UCSD-AML1 (cell line): ENCODE results near the gene SLC44A5.

Experiments
- DNase-seq: peaks from one replicate; lab custom pipeline; 2025; ENCODE audit not compliant: unreplicated experiment; lab: John Stamatoyannopoulos, UW

SLC44A5 gene

DNA sequence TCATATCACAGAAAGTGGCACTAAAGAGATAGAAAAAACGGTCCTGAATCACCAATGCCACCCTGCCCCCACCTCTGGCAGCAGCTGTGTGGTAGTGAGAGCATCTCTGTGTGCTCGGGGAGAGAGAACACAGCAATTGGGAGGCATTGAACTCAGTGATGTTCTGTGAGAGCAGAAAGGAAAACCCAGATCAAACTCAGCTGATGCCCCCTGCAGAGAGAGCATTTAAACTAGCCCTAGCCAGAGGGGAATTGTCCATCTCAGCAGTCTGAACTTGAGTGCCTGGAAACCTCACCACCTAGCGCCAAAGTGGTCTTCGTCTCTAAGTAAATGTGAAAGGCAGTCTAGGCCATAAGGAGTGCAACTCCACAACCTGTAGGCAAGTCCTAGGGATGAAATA, 21.3 kb downstream of the SLC44A5 start:
- DNase-seq, result no peak

- DNase-seq, result no peak
Measured at GRCh38 chr1:75588779-75589475, 22.0 kb downstream of the SLC44A5 start.

- DNase-seq, result no peak
Measured at GRCh38 chr1:75587692-75588091, 23.2 kb downstream of the SLC44A5 start.

- DNase-seq, result no peak
Measured at GRCh38 chr1:75583282-75583681, 27.6 kb downstream of the SLC44A5 start.

GRCh38 chr1:75582725-75583261, 28.1 kb downstream of the SLC44A5 start:
- DNase-seq, result no peak

GRCh38 chr1:75579046-75579445, 31.9 kb downstream of the SLC44A5 start:
- no peak for DNase-seq

DNA sequence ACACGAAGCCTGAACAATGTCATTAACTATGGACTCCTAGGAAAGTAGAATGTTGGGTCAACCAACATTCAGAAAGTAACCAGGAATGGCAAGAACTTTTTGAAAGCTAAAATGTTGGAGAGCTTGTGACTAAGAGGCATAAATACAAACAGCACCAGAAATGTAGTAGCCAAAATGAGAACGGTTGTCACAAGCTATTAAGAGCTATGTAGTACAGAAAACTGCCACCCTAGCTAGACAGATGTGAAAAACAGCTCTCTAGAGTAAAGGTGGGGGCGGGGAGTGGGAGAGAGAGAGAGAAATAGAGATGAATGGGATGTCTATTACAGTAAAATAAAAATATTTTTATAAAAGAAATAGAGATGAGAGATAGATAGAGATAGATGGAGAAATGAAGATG, 35.1 kb downstream of the SLC44A5 start:
- no peak for DNase-seq

DNA sequence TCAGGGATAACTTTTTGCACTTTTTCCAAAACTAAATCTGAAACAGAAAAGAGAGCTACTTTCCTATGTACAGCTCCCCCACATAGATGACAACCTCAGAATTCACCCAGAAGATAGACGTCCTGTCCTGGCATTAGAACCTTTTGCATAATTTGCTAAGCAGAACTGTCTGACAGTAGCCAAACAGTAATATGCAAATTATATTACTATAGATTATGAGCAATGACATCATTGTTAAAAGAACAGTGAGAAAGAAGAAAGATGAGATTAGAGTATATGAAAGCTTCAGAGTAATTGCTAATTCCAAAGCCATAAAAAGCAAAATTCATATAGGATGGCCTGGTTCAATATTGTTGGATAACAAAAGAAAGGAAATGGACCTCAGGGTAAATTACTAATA, 43.7 kb downstream of the SLC44A5 start:
- DNase-seq, result no peak

GRCh38 chr1:75559800-75560199, 51.1 kb downstream of the SLC44A5 start:
- DNase-seq, result no peak

- DNase-seq, result no peak
Measured at GRCh38 chr1:75559136-75559535, 51.8 kb downstream of the SLC44A5 start.

- no peak for DNase-seq
Measured at GRCh38 chr1:75554870-75555269, 56.0 kb downstream of the SLC44A5 start.

DNA sequence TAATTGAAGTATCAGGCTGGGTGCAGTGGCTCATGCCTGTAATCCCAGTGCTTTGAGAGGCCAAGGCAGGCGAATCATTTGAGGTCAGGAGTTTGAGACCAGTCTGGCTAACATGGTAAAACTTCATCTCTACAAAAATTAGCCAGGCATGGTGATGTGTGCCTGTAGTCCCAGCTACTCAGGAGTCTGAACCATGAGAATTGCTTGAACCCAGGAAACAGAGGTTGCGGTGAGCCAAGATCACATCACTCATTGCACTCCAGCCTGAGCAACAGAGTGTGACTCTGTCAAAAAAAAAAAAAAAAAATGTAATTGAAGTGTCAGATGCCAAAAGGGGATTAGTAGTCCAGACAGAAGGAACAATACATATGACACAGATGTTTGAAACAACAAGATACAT, 56.7 kb downstream of the SLC44A5 start:
- no peak for DNase-seq

GRCh38 chr1:75550559-75550958, 60.4 kb downstream of the SLC44A5 start:
- DNase-seq, result no peak

DNA sequence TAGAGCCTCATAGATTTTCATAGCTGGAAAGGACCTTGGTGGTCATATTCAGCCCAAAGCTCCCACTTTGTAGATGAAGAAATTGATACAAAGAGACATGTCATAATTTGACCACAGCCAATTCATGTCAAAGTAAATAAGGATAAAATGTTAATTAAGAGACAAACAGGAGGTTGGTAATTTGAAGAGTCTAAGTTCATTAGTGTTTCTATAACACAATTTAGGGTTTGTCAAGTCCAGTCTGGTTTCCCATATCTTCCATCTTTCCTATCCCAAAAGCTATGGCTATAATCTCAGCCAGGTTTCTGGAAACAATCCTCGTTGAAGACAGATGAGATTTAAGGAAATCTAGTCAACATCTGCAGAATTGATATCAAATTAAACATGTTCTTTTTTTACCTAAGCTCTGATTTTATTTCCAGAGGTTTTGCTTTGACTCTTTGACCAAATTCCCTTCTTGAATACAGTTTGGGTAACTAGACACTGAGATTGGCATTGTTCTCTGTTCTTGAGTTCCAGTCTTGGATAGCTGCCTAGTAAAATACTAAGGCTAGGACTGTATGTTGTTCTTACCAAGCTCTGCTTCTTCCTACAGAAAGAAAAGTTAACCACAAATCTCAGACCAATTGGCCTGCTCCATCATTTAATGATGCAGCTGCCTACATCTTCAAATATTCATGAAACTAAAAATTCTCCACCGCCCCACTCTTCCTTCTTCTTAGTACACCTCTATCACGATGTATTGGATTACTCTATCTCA, 62.0 kb downstream of the SLC44A5 start:
- DNase-seq, result no peak

GRCh38 chr1:75543705-75544104, 67.2 kb downstream of the SLC44A5 start:
- no peak for DNase-seq

DNA sequence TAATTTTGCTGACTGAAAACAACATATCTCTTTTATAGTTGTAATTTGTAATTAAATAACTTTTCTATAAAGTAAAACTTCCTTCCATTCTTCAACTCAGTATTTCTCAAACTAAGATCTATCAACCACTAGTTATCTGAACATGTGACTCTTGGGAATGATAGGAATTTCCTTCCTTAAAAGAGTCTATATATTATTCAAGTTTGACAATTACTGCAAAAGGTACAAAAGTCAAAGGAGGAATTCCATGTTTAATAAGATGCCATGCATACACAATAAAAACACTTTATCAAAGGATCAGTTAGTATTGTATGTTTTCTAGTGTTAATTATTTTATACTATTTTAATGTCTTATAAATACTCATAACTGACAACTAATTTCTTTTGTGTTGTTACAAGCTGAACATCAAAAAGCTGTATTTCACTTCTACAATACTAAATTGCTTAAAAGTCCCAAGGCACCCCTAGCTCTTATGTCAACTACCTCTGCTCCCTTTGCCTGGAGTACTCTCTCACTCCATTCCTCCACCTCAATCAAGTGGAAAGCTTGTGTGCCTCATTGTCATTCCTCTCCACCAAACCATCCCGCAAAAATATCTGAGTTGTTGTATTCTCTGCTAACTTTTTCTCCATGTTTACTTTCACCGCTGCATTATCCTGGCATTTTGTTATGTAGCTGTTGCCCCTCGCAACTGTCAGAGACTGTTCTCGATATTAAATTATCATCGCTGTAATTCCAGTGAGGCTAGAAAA, 67.9 kb downstream of the SLC44A5 start:
- no peak for DNase-seq

- DNase-seq, result no peak
Measured at GRCh38 chr1:75539230-75540116, 71.4 kb downstream of the SLC44A5 start.

GRCh38 chr1:75533085-75533484, 77.8 kb downstream of the SLC44A5 start:
- no peak for DNase-seq

- DNase-seq, result no peak
Measured at GRCh38 chr1:75531570-75531969, 79.3 kb downstream of the SLC44A5 start.

GRCh38 chr1:75529488-75529887, 81.4 kb downstream of the SLC44A5 start:
- DNase-seq, result no peak

DNA sequence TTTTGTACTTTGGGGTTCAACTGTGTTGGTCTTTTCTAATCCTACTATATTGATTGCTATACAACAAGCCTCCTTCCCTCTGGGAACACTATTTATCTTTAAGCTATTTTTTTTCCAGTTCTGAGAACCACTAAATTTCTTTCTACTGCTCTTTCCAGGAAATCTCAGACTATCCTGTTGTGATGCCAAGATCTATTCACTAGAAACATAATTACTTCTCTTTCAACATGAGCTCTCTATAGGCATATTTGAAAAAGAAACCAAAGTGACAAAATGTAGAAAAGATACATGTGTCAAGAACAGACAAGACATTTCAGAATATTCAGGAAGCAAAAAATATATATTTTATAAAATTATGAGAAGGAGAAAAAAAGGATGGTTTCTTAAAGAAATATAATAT, 82.9 kb downstream of the SLC44A5 start:
- no peak for DNase-seq
